A549 (cell line): ENCODE measurements around the gene CAMTA1. TPM values are rescaled to one million over a fixed set of nuclear protein-coding genes. Genes with fewer than 3 reads are reported as not detected.

ENCODE experiments used
- ATAC-seq, 2 experiments: fragments of 200-7000 bp in 1 of 2; fragments of >200 bp in 1 of 2; cut with Nextera tagmentation in 1 of 2; cut with Tn5 transposase in 1 of 2; 3 replicates each; pipeline versions ENCODE4 v1.8.0 to v1.9.1; 2018 to 2020; ENCODE audit warnings: mild to moderate bottlenecking in 1 of 2, moderate library complexity in 1 of 2
- CTCF ChIA-PET: fragments of 300-600 bp; sonication (Branson Sonifier 250); formaldehyde crosslinking; extraction: SDS; loops from one replicate; lab custom pipeline; 2021; ENCODE audit warnings: antibody characterized with exemption, inconsistent platforms; lab: Yijun Ruan, JAX
- POLR2A ChIA-PET: fragments of 350-600 bp; formaldehyde crosslinking; extraction: SDS; loops from one replicate; lab custom pipeline; 2021; ENCODE audit warnings: antibody characterized with exemption, inconsistent platforms; lab: Yijun Ruan, JAX
- DNase-seq, 2 experiments: peaks; one replicate each; pipeline versions ENCODE4 v3.0.0 to v3.0.0-alpha.2; 2011 to 2016; ENCODE audit warnings: low read depth in 1 of 2, low spot score in 1 of 2
- FAIRE-seq: peaks from 2 replicates; lab custom pipeline; 2011; peaks lifted over from hg19 to GRCh38; lab: Jason Lieb, UNC
- H3K27ac ChIP-seq, 2 experiments: fragments of >200 bp; sonication (Bioruptor Twin); formaldehyde crosslinking; 3 replicates each; pipeline ENCODE4 v1.5.1; 2016 to 2017
- H3K4me1 ChIP-seq: fragments of >200 bp; sonication (Bioruptor Twin); formaldehyde crosslinking; 3 replicates; pipeline ENCODE4 v1.6.1; 2016
- H3K4me2 ChIP-seq: fragments of >200 bp; sonication (Bioruptor Twin); formaldehyde crosslinking; 3 replicates; pipeline ENCODE4 v1.6.1; 2016
- H3K4me3 ChIP-seq: fragments of >200 bp; sonication (Bioruptor Twin); formaldehyde crosslinking; 3 replicates; pipeline ENCODE4 v1.5.1; 2016
- H3K9me3 ChIP-seq: fragments of >200 bp; sonication (Bioruptor Twin); formaldehyde crosslinking; 3 replicates; pipeline ENCODE4 v1.6.1; 2016
- ATOH8 ChIP-seq: fragments of 250-450 bp; sonication (Bioruptor Pico); IDR thresholded peaks from 2 replicates; pipeline ENCODE4 v1.5.0; 2020; ENCODE audit warnings: low read depth, mild to moderate bottlenecking, moderate library complexity
- BHLHE40 ChIP-seq: IDR thresholded peaks from 2 replicates; pipeline ENCODE4 v1.6.1; 2012; ENCODE audit warnings: low read depth, low read length, inconsistent platforms
- CHD2 ChIP-seq: fragments of 150-350 bp; IDR thresholded peaks from 2 replicates; pipeline ENCODE4 v1.6.1; 2014; ENCODE audit warnings: low read length; ENCODE audit not compliant: partially characterized antibody
- CTCF ChIP-seq: fragments of >200 bp; sonication (Bioruptor Twin); formaldehyde crosslinking; IDR thresholded peaks from 3 replicates; pipeline ENCODE4 v1.5.1; 2016
- E2F6 ChIP-seq: IDR thresholded peaks from 2 replicates; pipeline ENCODE4 v1.6.1; 2012; ENCODE audit warnings: low read depth, borderline replicate concordance
- EHMT2 ChIP-seq: fragments of 200-600 bp; sonication (generic); IDR thresholded peaks from 2 replicates; pipeline ENCODE4 v1.6.1; 2016; ENCODE audit warnings: antibody characterized with exemption, low read depth, mild to moderate bottlenecking, moderate library complexity
- EP300 ChIP-seq, 2 experiments: fragments of >200 bp; sonication (Bioruptor Twin); formaldehyde crosslinking; IDR thresholded peaks; 2 replicates in 1 of 2; 3 replicates in 1 of 2; pipeline ENCODE4 v1.6.1; 2016 to 2017
- FOXS1 ChIP-seq: fragments of 250-450 bp; sonication (Bioruptor Pico); IDR thresholded peaks from 2 replicates; pipeline ENCODE4 v1.5.0; 2020; ENCODE audit warnings: mild to moderate bottlenecking, moderate library complexity
- HDAC2 ChIP-seq: fragments of 200-600 bp; sonication (generic); IDR thresholded peaks from 2 replicates; pipeline ENCODE4 v1.6.1; 2016
- HES2 ChIP-seq: fragments of >200 bp; sonication (Bioruptor Twin); formaldehyde crosslinking; IDR thresholded peaks from 2 replicates; pipeline ENCODE4 v1.6.1; 2016
- KDM1A ChIP-seq: fragments of 200-600 bp; sonication (generic); IDR thresholded peaks from 2 replicates; pipeline ENCODE4 v1.6.1; 2016; ENCODE audit warnings: low read depth, mild to moderate bottlenecking
- KDM5A ChIP-seq: fragments of 200-600 bp; sonication (generic); IDR thresholded peaks from 2 replicates; pipeline ENCODE4 v1.6.1; 2016; ENCODE audit warnings: antibody characterized with exemption, mild to moderate bottlenecking
- MAZ ChIP-seq: fragments of 150-350 bp; IDR thresholded peaks from 2 replicates; pipeline ENCODE4 v1.6.1; 2014; ENCODE audit warnings: antibody characterized with exemption, low read depth, low read length, borderline replicate concordance
- MYC ChIP-seq: IDR thresholded peaks from 2 replicates; pipeline ENCODE4 v1.6.1; 2012; ENCODE audit warnings: mild to moderate bottlenecking, inconsistent platforms, low read length, improper control_type of control experiment, borderline replicate concordance
- NFE2L2 ChIP-seq: fragments of 150-350 bp; conservative IDR thresholded peaks from 2 replicates; pipeline ENCODE4 v1.6.1; 2014; ENCODE audit warnings: low read length
- NPAS2 ChIP-seq: fragments of 250-450 bp; sonication (Bioruptor Pico); IDR thresholded peaks from 2 replicates; pipeline ENCODE4 v1.8.0; 2022; ENCODE audit warnings: mild to moderate bottlenecking, moderate library complexity, borderline replicate concordance
- PHF8 ChIP-seq: fragments of 200-600 bp; sonication (generic); IDR thresholded peaks from 2 replicates; pipeline ENCODE4 v1.6.1; 2016; ENCODE audit warnings: low read depth, mild to moderate bottlenecking, antibody characterized with exemption, moderate library complexity, borderline replicate concordance
- POLR2AphosphoS2 ChIP-seq: conservative IDR thresholded peaks from 2 replicates; pipeline ENCODE4 v1.6.1; 2012; ENCODE audit warnings: low read length, improper control_type of control experiment, inconsistent platforms
- RARB ChIP-seq: fragments of 250-450 bp; sonication (Bioruptor Pico); IDR thresholded peaks from 2 replicates; pipeline ENCODE4 v1.8.0; 2021; ENCODE audit warnings: mild to moderate bottlenecking, moderate library complexity
- REST ChIP-seq: fragments of 200-600 bp; sonication (generic); IDR thresholded peaks from 2 replicates; pipeline ENCODE4 v1.6.1; 2016; ENCODE audit warnings: antibody characterized with exemption, mild to moderate bottlenecking, moderate library complexity
- RNF2 ChIP-seq: fragments of 200-600 bp; sonication (generic); IDR thresholded peaks from 2 replicates; pipeline ENCODE4 v1.6.1; 2016; ENCODE audit warnings: low read depth, mild to moderate bottlenecking, antibody characterized with exemption, moderate library complexity, borderline replicate concordance
- SREBF2 ChIP-seq: fragments of 450-650 bp; IDR thresholded peaks from 2 replicates; pipeline ENCODE4 v1.6.1; 2014; ENCODE audit warnings: mild to moderate bottlenecking, moderate library complexity
- TFCP2L1 ChIP-seq: fragments of 250-450 bp; sonication (Bioruptor Pico); IDR thresholded peaks from 2 replicates; pipeline ENCODE4 v1.5.0; 2021; ENCODE audit warnings: mild to moderate bottlenecking
- USF2 ChIP-seq: fragments of 450-650 bp; IDR thresholded peaks from 2 replicates; pipeline ENCODE4 v1.6.1; 2014; ENCODE audit warnings: antibody characterized with exemption
- ZFP36 ChIP-seq: fragments of 450-650 bp; IDR thresholded peaks from 2 replicates; pipeline ENCODE4 v1.6.1; 2014; ENCODE audit warnings: borderline replicate concordance; ENCODE audit not compliant: partially characterized antibody
- ZNF302 ChIP-seq: fragments of 250-450 bp; sonication (Bioruptor Pico); IDR thresholded peaks from 2 replicates; pipeline ENCODE4 v1.9.0; 2021; ENCODE audit warnings: inconsistent platforms, mild to moderate bottlenecking, moderate library complexity
- ZSCAN20 ChIP-seq: fragments of 250-450 bp; sonication (Bioruptor Pico); IDR thresholded peaks from 2 replicates; pipeline ENCODE4 v1.8.0; 2022; ENCODE audit warnings: mild to moderate bottlenecking, moderate library complexity
- WGBS: methylation state at CpG from one replicate; pipeline ENCODE4 v1.1.6; 2017; ENCODE audit errors: missing lambda C conversion rate; 5-methylcytosine and 5-hydroxymethylcytosine counted together
- polyA plus RNA-seq, 4 experiments: library from polyadenylated mRNA; depleted of rRNA in 3 of 4; stranded (reverse); fragments of >200 nt; fragmentation: RNase III in 1 of 4; extraction: RNeasy Plus Mini Kit Qiagen cat#74134 plus additional on column Dnase treatment in 1 of 4; gene quantifications; 2 replicates in 3 of 4; 3 replicates in 1 of 4; pipeline ENCODE4 v1.2.3, GENCODE V29; 2011 to 2017

The CAMTA1 gene
- polyA plus RNA-seq, 2 of the 4 experiments (the other 2 are of a cell fraction): 58.8 to 75.0 TPM

GRCh38 chr1:6953216-6953615 lies 168.0 kb downstream of the CAMTA1 start:
- Histone ChIP-seq H3K4me1 (no peaks in the 10 kb centered on the region), H3K9me3 (no peaks in the 10 kb centered on the region), H3K4me2 (no peak overlapping the region), H3K4me3 (no peak overlapping the region), H3K27ac (no peak overlapping the region)
- ATAC-seq (no peak), FAIRE-seq (no peak), DNase-seq (no peak)
- ChIA-PET CTCF (interaction anchor here (0.6 kb wide), 1 partner anchor 13 kb away, joined by 3 read pairs; no protein-coding TSS in a partner anchor), POLR2A (no interaction called here)
- 66% methylated on average over 10 of the region's 12 CpGs for WGBS
- no peak for TF ChIP-seq BHLHE40
- no peak for TF ChIP-seq REST
- TF ChIP-seq SREBF2: no peak
- no peak for TF ChIP-seq RARB (CRISPR knock-in tag)
- TF ChIP-seq KDM5A: no peak
- TF ChIP-seq ZFP36: no peak
- TF ChIP-seq USF2: no peak
- no peak for TF ChIP-seq MAZ
- no peak for TF ChIP-seq KDM1A
- TF ChIP-seq NFE2L2: no peak
- TF ChIP-seq ATOH8 (CRISPR knock-in tag): no peak
- TF ChIP-seq CTCF: no peak
- no peak for TF ChIP-seq FOXS1 (CRISPR knock-in tag)
- no peak for TF ChIP-seq HES2
- TF ChIP-seq ZNF302 (CRISPR knock-in tag): no peak
- no peak for TF ChIP-seq NPAS2 (CRISPR knock-in tag)
- TF ChIP-seq MYC: no peak
- TF ChIP-seq, all 56 proteins: peak for 0

GRCh38 chr1:6953907-6954364 lies 168.7 kb downstream of the CAMTA1 start:
- CTCF ChIA-PET: interaction anchor here (0.6 kb wide), 1 partner anchor 163 kb away, joined by 3 read pairs; no protein-coding TSS in a partner anchor
- WGBS: 53% methylated on average over 10 of the region's 11 CpGs
- DNase-seq: no peak
- FAIRE-seq: no peak
- no peak overlapping the region for H3K27ac ChIP-seq
- H3K4me3 ChIP-seq: no peak overlapping the region
- H3K4me2 ChIP-seq: no peak overlapping the region
- POLR2A ChIA-PET: no interaction called here
- H3K4me1 ChIP-seq: no peaks in the 10 kb centered on the region
- no peak for ATAC-seq
- no peaks in the 10 kb centered on the region for H3K9me3 ChIP-seq
- TF ChIP-seq CTCF (no peak), ZFP36 (no peak), PHF8 (no peak), TFCP2L1 (CRISPR knock-in tag) (no peak), E2F6 (no peak), EP300 (IDR thresholded peaks at IDR 0.05) (no peak), HDAC2 (no peak), EHMT2 (no peak), ZSCAN20 (CRISPR knock-in tag) (no peak), POLR2AphosphoS2 (no peak), RNF2 (no peak), CHD2 (no peak), KDM5A (no peak)
